Right lobe of liver (tissue), 6 donors: ENCODE results near the gene L3MBTL2. TPM values are rescaled to one million over a fixed set of nuclear protein-coding genes. Genes with fewer than 3 reads are reported as not detected.

ENCODE experiments used
- ATAC-seq, 4 donors: fragments of 200-7000 bp; cut with Tn5 transposase; one replicate each; pipeline ENCODE4 v1.9.1; 2020; ENCODE audit warnings: mild to moderate bottlenecking in 4 of 4, moderate library complexity in 4 of 4
- DNase-seq, 3 donors: peaks; one replicate each; pipeline ENCODE4 v3.0.0-alpha.2; 2020
- H3K27ac ChIP-seq, 3 donors: fragments of 200-600 bp; one replicate each; pipeline ENCODE4 v1.8.0; 2022
- H3K27me3 ChIP-seq, 2 donors: fragments of 200-600 bp; one replicate each; pipeline ENCODE4 v1.8.0; 2022
- H3K36me3 ChIP-seq, 4 donors: fragments of 200-600 bp; sonication (generic) in 1 of 4; one replicate each; pipeline versions ENCODE4 v1.5.1 to v1.8.0; 2017 to 2022; ENCODE audit warnings: control low read depth in 1 of 4
- H3K4me1 ChIP-seq, 4 donors: fragments of 200-600 bp; sonication (generic) in 1 of 4; one replicate each; pipeline versions ENCODE4 v1.5.1 to v1.8.0; 2017 to 2022; ENCODE audit warnings: control low read depth in 1 of 4
- H3K4me3 ChIP-seq, 3 donors: fragments of 200-600 bp; one replicate each; pipeline ENCODE4 v1.8.0; 2022
- H3K9me3 ChIP-seq, 4 donors: fragments of 200-600 bp; sonication (generic) in 1 of 4; one replicate each; pipeline versions ENCODE4 v1.5.1 to v1.8.0; 2017 to 2022; ENCODE audit warnings: control low read depth in 1 of 4
- POLR2A ChIP-seq: fragments of 450-650 bp; IDR thresholded peaks from one replicate; pipeline ENCODE4 v1.6.1; 2017; ENCODE audit warnings: antibody characterized with exemption, mild to moderate bottlenecking
- WGBS: methylation state at CpG from one replicate; pipeline ENCODE4 v1.1.6; 2018; ENCODE audit warnings: low coverage, low lambda C conversion rate; ENCODE audit not compliant: insufficient coverage; ENCODE audit errors: missing lambda C conversion rate; 5-methylcytosine and 5-hydroxymethylcytosine counted together
- intact Hi-C, 2 donors: fragments of 100-400 bp; cut with DNase I; formaldehyde crosslinking; loops; one replicate each; pipeline versions ENCODE4 v1.11.2 to v1.14.1; 2022
- total RNA-seq, 6 experiments: library from RNA; depleted of rRNA in 2 of 6; stranded (reverse); fragments of >200 nt in 2 of 6; fragmentation: NEBNext Ultra II Directional in 3 of 6; extraction: Animal tissue kit (Norgen Biotek cat#: 25700) in 3 of 6; gene quantifications; one replicate each; pipeline versions ENCODE4 v1.1.0 to v1.2.4, GENCODE V29; 2016 to 2023
- TF ChIP-seq, protein P1 (sequence below), 4 donors: fragments of 200-600 bp in 3 of 4; fragments of 450-650 bp in 1 of 4; IDR thresholded peaks; one replicate each; pipeline versions ENCODE4 v1.5.1 to v1.8.0; 2016 to 2022; ENCODE audit warnings: antibody characterized with exemption in 4 of 4, mild to moderate bottlenecking in 2 of 4
- donor health status: DM: no; HTN: yes; CAD: no.
- donor health status: DM: no; HTN: no; CAD: no.
- donor health status: DM: no; HTN: no; CAD: no.
- donor health status: DM: no; HTN: yes; CAD: no.
- donor health status: DM: no; HTN: yes; CAD: no.

The L3MBTL2 gene
- total RNA-seq, 6 experiments from 2014 or later: 6.6 to 11.7 (median 10.4) TPM

DNA sequence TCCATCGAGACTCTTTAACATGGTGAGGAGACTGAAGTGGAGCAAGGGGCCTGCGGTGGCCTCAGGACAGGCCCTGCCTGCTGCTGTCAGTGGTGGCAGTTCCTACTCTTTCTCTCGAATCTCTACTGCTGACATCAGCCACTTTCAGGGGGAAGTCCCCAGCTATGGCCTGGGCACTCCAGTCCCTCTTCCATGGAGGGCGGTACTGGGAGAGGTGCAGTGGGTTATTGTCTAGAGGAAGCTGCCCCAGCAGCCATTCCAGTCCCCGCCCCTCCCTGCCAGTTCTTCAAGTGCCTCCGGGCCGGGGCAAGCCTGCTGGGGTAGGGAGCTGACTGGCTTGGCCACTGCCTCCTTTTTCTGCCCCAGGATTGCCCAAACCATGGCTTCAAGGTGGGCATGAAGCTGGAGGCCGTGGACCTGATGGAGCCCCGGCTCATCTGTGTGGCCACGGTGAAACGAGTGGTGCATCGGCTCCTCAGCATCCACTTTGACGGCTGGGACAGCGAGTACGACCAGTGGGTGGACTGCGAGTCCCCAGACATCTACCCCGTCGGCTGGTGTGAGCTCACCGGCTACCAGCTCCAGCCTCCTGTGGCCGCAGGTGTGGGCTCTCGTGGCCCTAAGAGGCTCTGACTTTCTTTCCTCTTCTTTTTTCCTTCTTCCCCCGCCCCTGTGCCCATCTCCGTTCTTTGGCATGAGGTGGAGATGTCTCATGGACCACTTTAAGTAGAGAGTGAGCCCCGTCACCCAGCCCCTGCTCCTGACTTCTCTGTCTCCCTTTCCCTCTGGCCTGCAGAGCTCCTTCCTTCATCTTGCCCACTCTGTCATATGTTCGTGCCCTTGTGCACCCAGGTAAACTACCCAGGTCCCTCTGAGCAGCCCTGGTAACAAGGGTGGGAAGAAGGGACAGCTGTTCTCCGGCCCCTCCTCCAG lies 21.9 kb downstream of the L3MBTL2 start:
- Histone ChIP-seq H3K27ac (no peak overlapping the region), H3K4me3 (no peak overlapping the region), H3K4me1 (peaks cover 0 to 38% (median 18%) of the 10 kb centered on the region in 4 donors), H3K27me3 (no peaks in the 10 kb centered on the region), H3K36me3 (peaks cover 0 to 27% (median 12%) of the 10 kb centered on the region in 4 donors), H3K9me3 (no peaks in the 10 kb centered on the region)
- intact Hi-C loops: no loop called here
- 86% methylated on average over 10 of the region's 26 CpGs for WGBS
- TF ChIP-seq, protein P1, sequence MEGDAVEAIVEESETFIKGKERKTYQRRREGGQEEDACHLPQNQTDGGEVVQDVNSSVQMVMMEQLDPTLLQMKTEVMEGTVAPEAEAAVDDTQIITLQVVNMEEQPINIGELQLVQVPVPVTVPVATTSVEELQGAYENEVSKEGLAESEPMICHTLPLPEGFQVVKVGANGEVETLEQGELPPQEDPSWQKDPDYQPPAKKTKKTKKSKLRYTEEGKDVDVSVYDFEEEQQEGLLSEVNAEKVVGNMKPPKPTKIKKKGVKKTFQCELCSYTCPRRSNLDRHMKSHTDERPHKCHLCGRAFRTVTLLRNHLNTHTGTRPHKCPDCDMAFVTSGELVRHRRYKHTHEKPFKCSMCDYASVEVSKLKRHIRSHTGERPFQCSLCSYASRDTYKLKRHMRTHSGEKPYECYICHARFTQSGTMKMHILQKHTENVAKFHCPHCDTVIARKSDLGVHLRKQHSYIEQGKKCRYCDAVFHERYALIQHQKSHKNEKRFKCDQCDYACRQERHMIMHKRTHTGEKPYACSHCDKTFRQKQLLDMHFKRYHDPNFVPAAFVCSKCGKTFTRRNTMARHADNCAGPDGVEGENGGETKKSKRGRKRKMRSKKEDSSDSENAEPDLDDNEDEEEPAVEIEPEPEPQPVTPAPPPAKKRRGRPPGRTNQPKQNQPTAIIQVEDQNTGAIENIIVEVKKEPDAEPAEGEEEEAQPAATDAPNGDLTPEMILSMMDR (IDR thresholded peaks at IDR 0.05): no peak
- ATAC-seq (peak in 3 of 4 donors; percentile 24 to 28 (median 25)), DNase-seq (no peak)

DNA sequence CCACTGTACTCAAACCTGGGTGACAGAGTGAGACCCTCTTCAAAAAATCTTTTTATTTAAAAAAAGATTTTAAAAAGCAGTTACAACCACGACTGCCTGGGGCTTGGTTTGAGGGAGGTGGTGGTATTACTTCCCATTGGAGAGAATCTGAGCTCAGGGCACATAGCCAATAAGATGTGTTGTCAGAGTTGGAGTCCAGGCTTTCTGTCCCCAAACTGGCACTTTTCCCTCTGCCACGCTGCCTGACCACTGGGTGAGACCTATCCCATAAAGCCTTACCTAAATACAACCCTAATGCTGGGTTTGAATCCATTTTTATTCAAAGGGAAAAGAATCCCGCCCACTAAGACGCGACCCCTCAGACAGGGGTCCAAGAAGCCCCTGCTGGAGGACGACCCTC lies 24.1 kb downstream of the L3MBTL2 start:
- no peaks in the 10 kb centered on the region for H3K27me3 ChIP-seq
- H3K36me3 ChIP-seq: peaks cover 0 to 25% (median 12%) of the 10 kb centered on the region in 4 donors
- TF ChIP-seq POLR2A: no peak
- TF ChIP-seq, protein P1 (IDR thresholded peaks at IDR 0.05): no peak
- no peak overlapping the region for H3K4me3 ChIP-seq
- no peaks in the 10 kb centered on the region for H3K9me3 ChIP-seq
- peaks cover 0 to 19% (median 8%) of the 10 kb centered on the region in 4 donors for H3K4me1 ChIP-seq
- 73% methylated on average over 1 of the region's 6 CpGs for WGBS
- ATAC-seq (no peak), DNase-seq (no peak)
- intact Hi-C loops: no loop called here
- no peak overlapping the region for H3K27ac ChIP-seq

DNA sequence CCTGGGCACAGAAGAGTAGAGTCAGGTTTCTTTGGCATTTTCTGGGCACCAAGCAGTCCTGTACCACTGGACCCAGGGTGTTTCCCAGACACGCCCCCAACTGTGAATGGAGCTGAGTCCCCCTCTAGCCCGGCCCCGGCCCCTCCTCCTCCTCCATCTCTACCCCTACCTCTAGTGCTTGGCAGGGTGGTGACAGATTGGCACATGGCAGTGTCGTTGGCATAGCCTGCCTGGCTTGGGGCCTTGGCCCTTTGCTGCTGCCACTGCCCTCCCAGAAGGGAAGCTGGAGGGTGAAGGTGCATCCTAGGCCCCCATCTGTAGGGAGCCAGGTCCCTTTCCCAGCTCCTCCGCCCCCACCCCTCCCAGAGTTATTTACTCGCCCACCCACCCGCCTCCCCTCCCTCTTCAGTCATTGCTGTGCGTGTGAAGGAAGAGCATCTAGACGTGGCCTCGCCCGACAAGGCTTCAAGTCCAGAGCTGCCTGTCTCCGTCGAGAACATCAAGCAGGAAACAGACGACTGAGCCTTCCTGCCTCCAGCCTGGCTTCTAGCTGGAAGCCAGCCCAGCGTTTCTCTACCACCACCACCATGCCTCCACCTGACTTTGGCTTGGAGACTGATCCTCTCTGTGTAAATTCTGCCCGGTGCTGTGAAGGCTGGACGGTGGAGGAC lies 24.8 kb downstream of the L3MBTL2 start:
- WGBS: 71% methylated on average over 6 of the region's 17 CpGs
- ATAC-seq (peak in 1 of 4 donors; percentile 9), DNase-seq (no peak)
- no peak overlapping the region for H3K27ac ChIP-seq
- H3K4me1 ChIP-seq: peaks cover 0 to 24% (median 11%) of the 10 kb centered on the region in 4 donors
- no peak for TF ChIP-seq POLR2A
- TF ChIP-seq, protein P1 (IDR thresholded peaks at IDR 0.05): no peak
- intact Hi-C loops: loop anchor here in 1 of 2 donors (10.0 kb wide), 1 partner anchor 45 kb away; no protein-coding TSS in a partner anchor
- peaks cover 0 to 25% (median 12%) of the 10 kb centered on the region in 4 donors for H3K36me3 ChIP-seq
- no peaks in the 10 kb centered on the region for H3K9me3 ChIP-seq
- no peaks in the 10 kb centered on the region for H3K27me3 ChIP-seq
- H3K4me3 ChIP-seq: no peak overlapping the region

GRCh38 chr22:41230401-41230785 lies 25.3 kb downstream of the L3MBTL2 start:
- H3K27ac ChIP-seq: no peak overlapping the region
- peaks cover 0 to 19% (median 10%) of the 10 kb centered on the region in 4 donors for H3K36me3 ChIP-seq
- H3K4me1 ChIP-seq: peaks cover 0 to 29% (median 14%) of the 10 kb centered on the region in 4 donors
- DNase-seq (no peak), ATAC-seq (no peak)
- TF ChIP-seq, protein P1 (IDR thresholded peaks at IDR 0.05): no peak
- TF ChIP-seq POLR2A: no peak
- H3K4me3 ChIP-seq: no peak overlapping the region
- H3K27me3 ChIP-seq: no peaks in the 10 kb centered on the region
- H3K9me3 ChIP-seq: no peaks in the 10 kb centered on the region
- WGBS: 93% methylated on average over 6 of the region's 9 CpGs
- intact Hi-C loops: loop anchor here in 1 of 2 donors (10.0 kb wide), 1 partner anchor 46 kb away; no protein-coding TSS in a partner anchor
